SH-SY5Y (cell line): ENCODE data around the gene CCNB1IP1.

ENCODE experiments used
- GATA2 ChIP-seq: IDR thresholded peaks from 2 replicates; pipeline ENCODE4 v1.6.1; 2011; ENCODE audit warnings: mild to moderate bottlenecking, low read depth, low read length
- GATA3 ChIP-seq: IDR thresholded peaks from 2 replicates; pipeline ENCODE4 v1.6.1; 2011; ENCODE audit warnings: low read depth, mild to moderate bottlenecking, low read length, moderate library complexity

GRCh38 chr14:20329355-20329754 is 3.7 kb downstream of the CCNB1IP1 start:
- TF ChIP-seq GATA2 (no peak), GATA3 (no peak)
